HG03520 (cell line): Measurements from ENCODE around the gene BATF3.

Experiments used
- ATAC-seq: cut with Tn5 transposase; IDR thresholded peaks from one replicate; pipeline ENCODE4 v1.9.1; 2021; ENCODE audit warnings: mild to moderate bottlenecking, moderate library complexity; ENCODE audit not compliant: unreplicated experiment

Gene BATF3

DNA sequence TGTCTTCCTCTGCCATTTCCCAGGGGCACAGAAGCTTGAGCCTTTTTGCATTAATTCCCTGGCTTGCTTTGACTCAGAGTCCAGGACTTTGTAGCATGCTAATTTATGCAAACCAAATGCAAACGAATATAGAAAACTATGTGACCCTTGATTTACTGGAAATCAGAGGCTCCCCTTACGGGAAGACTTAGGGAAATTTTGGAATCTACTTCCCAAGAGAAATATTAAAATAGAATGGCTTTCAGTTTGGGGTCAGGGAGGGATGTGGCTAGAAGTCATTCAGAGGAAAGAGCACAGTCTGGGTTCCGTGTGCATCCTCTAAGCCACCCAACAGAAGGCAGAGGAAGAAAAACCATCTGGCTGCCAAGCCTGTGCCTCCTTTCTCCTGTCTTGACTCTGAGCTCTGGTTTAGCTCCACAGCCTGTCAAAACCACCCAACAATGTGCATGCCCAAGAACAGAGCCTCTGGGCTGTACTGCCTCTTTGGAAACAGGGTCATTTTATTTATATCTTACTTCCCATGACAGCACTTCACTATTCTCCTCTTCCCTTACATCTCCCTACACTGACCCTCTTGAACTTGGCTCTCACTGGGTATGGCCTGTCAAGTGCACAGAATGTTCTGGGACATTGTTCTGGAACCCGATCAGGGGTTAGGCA lies 61.0 kb downstream of the BATF3 start:
- no peak for ATAC-seq

GRCh38 chr1:212637902-212638301 lies 61.7 kb downstream of the BATF3 start:
- ATAC-seq: no peak
